Cortex of kidney (tissue), 1 donor: ENCODE measurements around the gene IP6K1.
"Not testable (repeated sequence)": the region's sequence is repeated elsewhere in the genome, so short reads cannot be mapped to it uniquely, and the experiment has no call there.

Experiments used
- DNase-seq: peaks from one replicate; lab custom pipeline; 2025; lab: John Stamatoyannopoulos, UW

IP6K1 gene

DNA sequence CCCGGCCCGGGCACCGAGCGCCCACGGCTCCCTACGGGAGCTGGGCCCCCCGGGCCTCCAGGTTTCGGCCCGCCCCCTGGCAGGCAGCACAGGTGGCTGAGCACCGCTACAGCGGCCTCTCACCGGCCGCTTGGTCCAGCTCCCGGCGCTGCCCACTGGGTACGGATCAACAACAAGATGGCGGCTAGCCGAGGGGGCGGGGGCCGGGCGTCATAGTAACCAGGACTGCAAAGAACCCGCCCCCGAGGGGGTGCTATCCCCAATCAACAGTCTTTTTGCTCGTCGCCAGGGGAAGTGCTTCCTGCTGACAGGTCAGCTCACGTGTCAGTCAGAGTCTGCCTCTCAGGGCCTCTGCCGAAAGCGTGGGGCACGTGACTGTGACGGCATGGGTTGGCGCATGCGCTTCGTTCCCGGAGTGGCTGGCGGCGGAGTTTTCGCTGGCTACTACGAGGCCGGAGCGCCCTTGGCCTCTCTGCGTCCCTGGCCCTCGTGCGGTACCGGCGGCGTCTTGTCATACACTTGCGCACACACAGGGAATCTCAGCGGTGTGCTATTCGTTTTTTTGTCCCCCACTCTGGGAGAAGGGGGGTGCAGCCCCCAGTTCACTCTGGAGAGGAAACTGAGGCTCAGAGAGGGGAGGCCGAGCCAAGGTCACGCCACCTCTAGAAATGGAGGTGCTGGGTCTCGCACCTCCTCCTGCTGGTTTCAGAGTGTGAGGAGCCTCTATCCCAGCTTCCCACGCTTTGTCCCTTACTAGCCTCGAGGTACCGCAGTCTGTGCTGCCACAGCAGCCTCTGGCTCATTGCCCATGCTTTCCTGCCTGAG, at the start of gene IP6K1:
Gene IP6K1 (minus strand): TSS at position 186 of the 825 bp plus-strand sequence. CDS start 38,502 bp downstream, outside the sequence.
- DNase-seq: no peak

GRCh38 chr3:49831341-49831740, 45.0 kb upstream of the IP6K1 start:
- no peak for DNase-seq

DNA sequence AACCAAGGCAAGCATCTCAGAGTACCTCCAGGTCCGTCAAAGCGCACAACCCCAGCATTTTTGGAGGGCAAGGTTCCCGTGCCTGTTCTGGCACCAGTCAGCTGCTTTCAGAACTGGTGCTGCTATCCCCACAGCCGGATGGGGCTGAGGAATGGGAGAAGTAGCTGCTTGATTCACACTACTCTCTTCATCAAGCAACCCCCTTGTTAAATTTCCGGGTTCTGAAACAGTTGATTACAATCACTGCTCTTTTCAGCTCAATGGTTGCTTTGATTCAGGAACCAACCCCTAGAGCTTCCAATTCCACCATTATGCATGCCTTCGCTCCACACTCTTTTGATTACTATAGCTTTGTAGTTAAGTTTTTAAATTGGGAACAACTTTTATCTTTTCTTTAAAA, 39.7 kb upstream of the IP6K1 start:
- DNase-seq: no peak

GRCh38 chr3:49823131-49823530, 36.8 kb upstream of the IP6K1 start:
- not testable (repeated sequence) for DNase-seq

DNA sequence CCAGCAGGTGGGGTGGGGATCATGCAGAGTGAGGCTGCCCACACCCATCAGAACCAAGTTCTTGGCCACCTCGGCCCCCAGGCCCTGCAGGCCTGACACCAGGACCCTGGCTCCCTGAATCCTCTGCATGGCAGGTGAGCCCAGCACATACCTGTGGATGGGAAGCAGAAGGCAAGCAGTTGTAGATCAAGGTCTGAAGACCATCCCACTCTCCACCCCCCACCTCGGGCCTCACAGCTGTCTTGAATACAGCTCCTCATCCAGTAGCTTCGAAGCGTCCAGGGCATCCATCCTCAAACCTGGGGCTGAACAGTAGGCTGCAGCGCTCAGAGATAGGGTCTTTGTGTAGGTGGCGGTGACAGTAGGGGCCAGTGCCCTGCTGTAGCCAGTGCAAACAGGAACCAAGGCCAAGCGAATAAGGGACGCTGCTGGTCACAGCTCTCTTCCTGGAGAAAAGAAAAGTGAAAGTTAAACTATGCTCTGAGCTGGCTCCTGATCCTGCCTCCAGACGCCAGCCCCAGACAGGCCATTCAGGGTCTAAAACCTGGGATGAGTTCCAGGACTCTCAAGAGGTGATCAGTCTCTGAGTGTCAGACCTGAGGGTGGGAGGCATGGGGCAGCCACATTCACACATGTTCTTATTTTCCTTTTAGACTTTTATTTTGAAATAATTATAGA, 27.3 kb upstream of the IP6K1 start, which contains the start of gene UBA7:
Gene UBA7 (minus strand): TSS at position 457 of the 678 bp plus-strand sequence. CDS start 166 bp downstream, at position 291.
- no peak for DNase-seq

DNA sequence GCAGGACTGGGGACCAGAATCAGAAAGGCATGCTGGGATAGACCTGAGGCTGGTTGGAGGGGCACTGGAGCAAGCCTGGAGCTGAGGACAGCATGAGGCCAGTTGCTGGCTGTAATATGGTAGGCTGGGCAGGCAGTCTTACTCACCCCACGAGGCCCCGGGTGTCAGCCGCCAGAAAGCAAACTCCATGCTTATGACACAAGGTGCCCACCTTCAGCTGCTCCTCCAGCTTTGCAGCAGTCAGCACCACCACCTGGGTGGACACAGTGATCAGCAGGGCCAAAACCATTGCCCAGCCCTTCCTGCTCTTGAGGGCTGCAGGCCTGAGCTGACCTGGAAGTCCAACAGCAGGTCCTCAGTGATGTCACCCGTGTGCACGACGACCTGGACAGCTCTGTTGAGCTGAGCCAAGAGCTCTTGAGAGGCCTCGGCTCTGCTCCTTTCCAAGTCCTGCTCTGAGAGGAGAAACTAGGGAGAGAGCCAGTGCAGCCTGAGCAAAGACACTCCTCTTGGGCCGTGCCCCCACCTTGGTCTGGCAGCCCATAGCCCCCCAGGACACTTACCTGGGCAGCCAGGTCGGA, 26.7 kb upstream of the IP6K1 start:
- no peak for DNase-seq

DNA sequence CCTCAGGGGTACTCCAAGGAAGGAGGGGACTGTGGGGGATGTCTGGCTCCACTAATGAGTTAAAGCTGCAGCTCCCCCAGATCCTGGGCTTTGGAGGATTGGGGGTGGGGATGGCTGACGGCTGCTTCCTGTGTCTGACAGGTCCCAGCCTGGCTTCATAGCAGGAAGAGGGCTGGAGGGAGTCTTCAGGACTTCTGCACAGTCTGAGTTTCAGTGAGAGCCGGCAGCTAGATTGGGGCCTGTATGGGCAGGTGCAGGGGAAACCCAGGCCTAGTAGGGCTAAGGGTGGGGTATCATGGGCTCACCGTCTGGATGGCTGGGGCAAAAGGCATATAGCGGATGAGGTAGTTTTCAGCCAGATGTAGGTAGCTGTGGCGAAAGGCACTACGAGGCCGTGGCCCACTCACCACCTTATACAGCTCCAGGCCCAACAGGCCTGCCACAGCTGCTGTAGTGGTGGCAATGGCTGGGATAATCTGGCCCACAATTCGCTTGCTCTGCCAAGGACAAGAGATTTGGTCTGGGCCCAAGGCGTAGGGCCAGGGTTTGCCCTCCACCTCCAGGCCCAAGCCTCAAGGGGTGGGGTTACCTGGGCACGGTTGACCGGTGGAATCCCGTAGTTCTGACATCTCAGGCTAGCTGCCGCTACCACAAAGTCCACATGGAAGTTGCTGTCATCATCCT, 21.2 kb upstream of the IP6K1 start:
- no peak for DNase-seq

GRCh38 chr3:49806850-49807249, 20.5 kb upstream of the IP6K1 start:
- no peak for DNase-seq

DNA sequence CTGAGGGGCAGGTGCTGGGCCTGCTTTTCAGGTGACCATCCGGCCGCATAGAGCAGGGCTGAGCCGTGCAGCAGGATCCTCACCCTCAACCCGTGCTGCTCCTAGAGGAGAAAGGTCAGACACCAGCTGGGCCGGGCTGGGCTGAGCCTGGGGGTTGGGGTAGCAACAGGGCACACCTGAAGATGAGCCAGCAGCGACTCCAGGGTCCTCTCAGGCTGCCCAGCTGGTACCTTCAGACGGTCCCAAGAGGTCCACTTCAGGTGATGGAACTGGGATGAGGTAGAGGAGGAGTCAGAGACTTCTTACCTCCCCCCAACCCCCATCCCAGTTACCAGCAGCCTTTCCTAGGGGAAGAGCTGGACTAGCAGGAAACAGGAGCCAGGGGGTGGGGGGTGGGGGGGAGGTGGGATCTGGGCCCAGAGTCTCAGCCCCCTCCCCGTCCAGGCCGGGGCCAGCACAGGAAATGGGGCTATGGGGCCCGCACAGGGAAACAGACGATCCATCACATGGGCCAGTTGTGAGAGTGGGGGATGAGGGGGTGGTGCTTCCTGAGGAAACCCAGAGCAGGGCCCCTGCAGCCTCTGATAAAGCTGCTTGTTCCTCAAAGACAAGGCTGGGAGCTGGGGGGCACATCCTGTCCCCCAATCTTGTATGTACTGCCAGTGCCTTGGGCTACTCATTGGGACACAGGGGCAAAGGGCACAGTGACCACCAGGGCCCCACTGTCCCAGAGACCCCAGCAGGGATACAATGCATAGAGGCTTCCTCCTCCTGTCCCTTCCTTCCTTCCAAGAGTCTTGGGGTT, 19.8 kb upstream of the IP6K1 start:
- DNase-seq: no peak

DNA sequence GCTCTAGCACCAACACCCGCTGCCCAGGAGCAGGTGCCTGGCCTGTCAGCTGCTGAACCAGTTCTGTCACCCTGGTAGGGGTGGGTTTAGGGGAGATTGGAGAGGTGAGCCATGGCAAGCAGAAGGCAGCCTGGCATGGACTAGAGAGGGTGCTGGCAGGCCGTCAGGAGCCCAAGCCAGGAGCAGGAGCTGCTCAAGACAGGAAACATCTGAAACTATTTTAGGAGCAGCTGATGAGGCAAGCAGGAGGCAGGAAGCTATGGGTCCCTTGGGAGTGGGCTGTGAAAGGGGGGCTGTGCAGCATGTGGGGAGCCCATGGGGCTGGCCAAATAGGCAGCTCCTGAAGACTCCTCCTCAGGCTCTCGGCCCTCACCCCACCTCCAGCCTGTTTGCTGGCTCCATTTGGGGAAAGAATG, 19.0 kb upstream of the IP6K1 start:
- DNase-seq: no peak

GRCh38 chr3:49804141-49805041, 18.0 kb upstream of the IP6K1 start:
- no peak for DNase-seq

- no peak for DNase-seq
Measured at GRCh38 chr3:49803465-49804140, 17.3 kb upstream of the IP6K1 start.

DNA sequence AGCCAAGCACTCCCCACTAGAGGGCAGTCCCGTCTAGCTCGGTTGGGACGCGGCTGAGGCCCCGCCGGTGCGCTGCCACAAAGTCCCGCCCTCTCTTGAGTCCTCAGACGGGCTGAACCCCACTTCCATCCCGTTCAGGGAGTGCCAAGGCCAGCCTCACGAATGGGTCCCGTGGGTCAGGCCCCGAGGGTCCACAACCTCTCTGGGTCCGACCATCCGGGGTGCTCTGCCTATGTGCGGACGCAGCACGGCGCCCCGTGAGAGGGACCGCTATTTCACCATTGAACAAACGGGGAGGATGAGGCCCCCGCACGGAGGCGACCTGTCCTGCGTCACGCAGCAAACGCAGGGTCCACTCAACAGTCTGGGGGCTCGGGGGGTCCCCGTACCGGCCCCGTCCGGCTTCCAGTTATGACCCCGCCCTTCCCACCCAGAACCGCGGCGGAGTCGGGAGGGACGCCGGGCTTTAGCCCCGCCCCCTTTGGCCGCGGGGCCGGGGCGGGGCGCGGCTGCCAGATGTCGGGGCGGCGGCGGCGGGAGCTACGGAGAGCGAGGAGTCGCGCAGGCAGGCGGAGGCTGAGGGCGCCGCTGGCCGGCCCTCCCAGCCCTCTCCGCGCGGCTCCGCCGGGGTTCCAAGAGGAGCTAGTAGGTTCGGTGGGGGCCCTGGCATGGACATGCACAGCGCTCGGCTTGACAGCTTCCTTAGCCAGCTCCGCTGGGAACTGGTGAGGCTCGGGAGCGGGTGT, 16.6 kb upstream of the IP6K1 start, which contains the start of gene INKA1:
Gene INKA1 (plus strand): TSS at position 543 of the 746 bp plus-strand sequence. CDS start 132 bp downstream, at position 675.
- no peak for DNase-seq

DNA sequence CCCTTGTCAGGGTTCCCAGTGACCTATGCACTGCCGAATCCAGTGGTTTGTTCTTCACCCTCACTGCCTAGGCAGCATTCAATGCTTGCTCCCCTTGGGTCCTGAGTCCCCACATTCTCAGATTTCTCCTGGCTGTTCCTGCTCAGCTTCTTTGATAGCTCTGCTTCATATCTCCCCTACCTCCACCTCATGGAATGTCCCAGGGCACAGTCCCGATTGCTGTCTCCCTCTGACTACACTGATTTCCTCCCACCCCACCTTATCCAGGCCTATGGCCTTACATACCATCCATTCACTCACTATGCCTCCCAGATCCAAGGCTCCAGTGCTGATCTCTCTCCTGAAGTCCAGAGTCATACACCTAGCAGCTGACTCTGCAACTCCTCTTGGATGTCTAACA, 14.8 kb upstream of the IP6K1 start:
- DNase-seq: no peak

DNA sequence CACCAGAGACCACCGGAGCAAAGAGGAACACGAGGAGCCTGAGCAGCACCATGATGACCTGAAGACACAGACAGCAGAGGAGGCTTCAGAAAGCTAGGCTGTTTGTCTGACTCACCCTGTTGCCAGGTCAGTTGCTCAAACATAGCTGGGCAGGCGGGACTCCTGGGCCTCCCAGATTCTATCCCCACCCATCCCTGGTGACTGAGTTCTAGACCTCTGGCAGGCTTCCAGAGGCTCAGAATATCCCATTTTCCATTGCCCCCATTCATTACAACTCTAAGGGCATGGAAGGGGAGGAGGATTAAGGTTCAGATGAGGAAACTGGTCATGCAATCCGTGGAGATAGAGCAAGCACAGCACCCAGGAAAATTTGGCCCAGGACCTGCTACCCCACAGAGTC, 13.4 kb upstream of the IP6K1 start, which contains the start of gene CDHR4:
Gene CDHR4 (minus strand): TSS at position 113 of the 400 bp plus-strand sequence. CDS start 61 bp downstream, at position 52.
- DNase-seq: no peak

GRCh38 chr3:49799105-49799504, 12.8 kb upstream of the IP6K1 start:
- DNase-seq: no peak

DNA sequence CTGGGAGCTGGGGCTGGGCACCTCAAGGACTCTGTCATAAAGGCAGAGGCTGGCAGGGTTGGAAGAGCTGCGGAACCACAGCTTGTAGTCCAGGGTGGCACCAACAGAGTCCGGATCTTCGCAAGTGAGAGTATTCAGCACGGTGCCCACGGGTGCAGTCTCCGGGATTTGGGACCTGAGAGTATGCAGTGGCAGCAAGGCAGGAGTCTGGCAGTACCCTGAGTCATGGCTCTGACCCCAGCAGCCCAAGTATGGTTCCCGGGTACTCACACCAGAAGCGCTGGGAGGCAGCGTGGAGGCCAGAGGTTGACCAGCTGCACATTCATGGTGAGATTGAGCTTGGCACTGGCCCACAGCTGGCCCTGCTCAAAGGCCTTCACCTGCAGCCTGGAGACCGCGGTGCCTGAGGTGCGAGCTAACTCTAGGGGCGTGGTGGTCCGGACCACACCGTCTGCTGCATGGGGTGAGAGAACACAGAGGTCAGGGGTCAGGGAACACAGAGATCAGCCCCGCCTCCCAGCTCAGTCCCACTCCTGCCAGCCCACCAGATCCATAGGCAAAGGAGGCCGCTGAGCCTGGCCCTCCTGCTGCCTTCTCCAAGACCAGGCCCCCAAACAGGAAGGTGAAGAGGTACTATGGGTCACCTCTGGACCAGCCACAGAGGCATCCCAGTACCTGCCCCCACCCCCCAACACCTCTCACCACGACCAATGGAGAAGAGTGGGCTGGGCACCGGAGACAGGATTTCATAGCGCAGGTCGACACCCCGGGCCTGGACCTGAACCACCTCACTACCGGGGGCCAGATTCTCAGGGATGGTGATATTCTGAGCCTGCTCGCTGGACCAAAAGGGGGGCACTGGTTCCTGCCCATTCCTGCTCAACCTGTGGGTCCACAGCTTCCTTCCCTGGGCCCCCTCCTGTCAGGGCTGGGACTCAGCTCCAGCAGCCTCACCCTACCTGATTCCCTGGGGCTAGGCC, 8.9 kb upstream of the IP6K1 start:
- DNase-seq: no peak

- no peak for DNase-seq
Measured at GRCh38 chr3:49794431-49794830, 8.1 kb upstream of the IP6K1 start.
